HepG2 (cell line): Measurements from ENCODE around the gene ZNF320. TPM values are rescaled to one million over a fixed set of nuclear protein-coding genes. Genes with fewer than 3 reads are reported as not detected.

Source experiments
- ATRX ChIP-seq: sonication (generic); formaldehyde crosslinking; IDR thresholded peaks from 2 replicates; pipeline ENCODE4 v1.4.0; 2020; ENCODE audit warnings: missing genetic modification reagents, borderline replicate concordance
- BCLAF1 ChIP-seq: fragments of 450-650 bp; IDR thresholded peaks from 2 replicates; pipeline ENCODE4 v1.6.1; 2017; ENCODE audit warnings: mild to moderate bottlenecking
- E2F5 ChIP-seq: sonication (generic); formaldehyde crosslinking; conservative IDR thresholded peaks from 2 replicates; pipeline ENCODE4 v1.4.0; 2020; ENCODE audit warnings: missing genetic modification reagents
- EP300 ChIP-seq, 3 experiments: sonication (generic) in 1 of 3; formaldehyde crosslinking in 1 of 3; IDR thresholded peaks; 2 replicates each; pipeline versions ENCODE4 v1.5.1 to v1.6.1; 2011 to 2020; ENCODE audit warnings: low read depth in 2 of 3, low read length in 2 of 3, borderline replicate concordance in 1 of 3, improper control_type of control experiment in 1 of 3, mild to moderate bottlenecking in 1 of 3, missing genetic modification reagents in 1 of 3, moderate library complexity in 1 of 3
- FOXP4 ChIP-seq: sonication (generic); formaldehyde crosslinking; IDR thresholded peaks from 2 replicates; pipeline ENCODE4 v1.4.0; 2020; ENCODE audit warnings: missing genetic modification reagents
- GFI1 ChIP-seq: sonication (generic); formaldehyde crosslinking; IDR thresholded peaks from 2 replicates; pipeline ENCODE4 v1.5.0; 2020; ENCODE audit warnings: missing genetic modification reagents, mild to moderate bottlenecking, borderline replicate concordance
- HDAC2 ChIP-seq: sonication (generic); formaldehyde crosslinking; IDR thresholded peaks from 2 replicates; pipeline ENCODE4 v1.4.0; 2020; ENCODE audit warnings: missing genetic modification reagents
- KDM2A ChIP-seq: sonication (generic); formaldehyde crosslinking; IDR thresholded peaks from 2 replicates; pipeline ENCODE4 v1.4.0; 2020; ENCODE audit warnings: low read depth, missing genetic modification reagents, borderline replicate concordance
- KDM5A ChIP-seq: fragments of 200-600 bp; sonication (generic); IDR thresholded peaks from 2 replicates; pipeline ENCODE4 v1.7.0; 2018; ENCODE audit warnings: antibody characterized with exemption, mild to moderate bottlenecking, low read length, borderline replicate concordance
- KDM5B ChIP-seq: sonication (generic); formaldehyde crosslinking; IDR thresholded peaks from 2 replicates; pipeline ENCODE4 v1.4.0; 2020; ENCODE audit warnings: missing genetic modification reagents, mild to moderate bottlenecking, borderline replicate concordance
- MED1 ChIP-seq: sonication (generic); formaldehyde crosslinking; IDR thresholded peaks from 2 replicates; pipeline ENCODE4 v1.4.0; 2020; ENCODE audit warnings: missing genetic modification reagents
- PHB2 ChIP-seq: fragments of 450-650 bp; IDR thresholded peaks from 2 replicates; pipeline ENCODE4 v1.6.1; 2018; ENCODE audit not compliant: partially characterized antibody
- POLR2AphosphoS5 ChIP-seq: IDR thresholded peaks from 2 replicates; pipeline ENCODE4 v1.6.1; 2012; ENCODE audit warnings: low read depth, low read length
- RFXAP ChIP-seq: sonication (generic); formaldehyde crosslinking; IDR thresholded peaks from 2 replicates; pipeline ENCODE4 v1.4.0; 2020; ENCODE audit warnings: missing genetic modification reagents, borderline replicate concordance
- RXRA ChIP-seq: sonication (generic); formaldehyde crosslinking; IDR thresholded peaks from 2 replicates; pipeline ENCODE4 v1.5.1; 2020; ENCODE audit warnings: missing genetic modification reagents
- THAP11 ChIP-seq: IDR thresholded peaks from 2 replicates; pipeline ENCODE4 v1.6.1; 2016; ENCODE audit warnings: missing biosample characterization, missing genetic modification reagents
- TIGD3 ChIP-seq: sonication (generic); formaldehyde crosslinking; IDR thresholded peaks from 2 replicates; pipeline ENCODE4 v1.5.1; 2020; ENCODE audit warnings: mild to moderate bottlenecking, missing genetic modification reagents, borderline replicate concordance
- ZFP36L1 ChIP-seq: sonication (generic); formaldehyde crosslinking; IDR thresholded peaks from 2 replicates; pipeline ENCODE4 v1.8.0; 2022; ENCODE audit warnings: mild to moderate bottlenecking, missing genetic modification reagents, moderate library complexity
- ZNF34 ChIP-seq: sonication (generic); formaldehyde crosslinking; IDR thresholded peaks from 2 replicates; pipeline ENCODE4 v1.4.0; 2020; ENCODE audit warnings: mild to moderate bottlenecking, missing genetic modification reagents, borderline replicate concordance
- ZNF501 ChIP-seq: sonication (generic); formaldehyde crosslinking; IDR thresholded peaks from 2 replicates; pipeline ENCODE4 v1.5.1; 2020; ENCODE audit warnings: mild to moderate bottlenecking, moderate library complexity, missing genetic modification reagents
- polyA plus RNA-seq, 8 experiments: library from polyadenylated mRNA; depleted of rRNA in 3 of 8; stranded (reverse) in 7 of 8; unstranded in 1 of 8; fragments of >200 nt; fragmentation: Illumina TruSeq in 4 of 8; extraction: Trizol in 4 of 8; gene quantifications; 2 replicates each; pipeline versions ENCODE4 v1.2.1 to v1.2.3, GENCODE V29; 2011 to 2016; ENCODE audit warnings: low read depth in 4 of 8, missing spikeins in 1 of 8, mixed read lengths in 1 of 8; ENCODE audit not compliant: insufficient read depth in 1 of 8
- total RNA-seq, 5 experiments: library from RNA; depleted of rRNA; stranded (reverse); fragments of >200 nt; fragmentation: Illumina TruSeq; extraction: Trizol; gene quantifications; 2 replicates each; pipeline ENCODE4 v1.2.3, GENCODE V29; 2016; ENCODE audit warnings: low read depth in 1 of 5

ZNF320 gene
- total and polyA plus RNA-seq, 2 of the 13 experiments (the other 11 are each of a cell fraction or from before 2014, with no cell fraction given) = 0.49 TPM; not detected in 1

- TF ChIP-seq MED1 = peak; percentile 49
- TF ChIP-seq POLR2AphosphoS5 = peak; percentile 84
- peak; percentile 26; the same call in 1 of the 2 replicates for TF ChIP-seq HDAC2 (CRISPR knock-in tag)
- no peak for TF ChIP-seq KDM5A
- TF ChIP-seq ZNF34 (CRISPR knock-in tag) = no peak
- peak; percentile 50; the same call in 1 of the 2 replicates for TF ChIP-seq RFXAP (CRISPR knock-in tag)
- no peak for TF ChIP-seq E2F5 (CRISPR knock-in tag)
- TF ChIP-seq FOXP4 (CRISPR knock-in tag) = no peak
- no peak for TF ChIP-seq ATRX (CRISPR knock-in tag)
- TF ChIP-seq GFI1 (CRISPR knock-in tag) = no peak
- peak; percentile 79; the same call in 1 of the 2 replicates for TF ChIP-seq KDM2A (CRISPR knock-in tag)
- TF ChIP-seq EP300 (IDR thresholded peaks at IDR 0.05; ENCODE audit: low read depth in 2 of 2, low read length in 2 of 2) = no peak
- TF ChIP-seq EP300 (CRISPR knock-in tag; IDR thresholded peaks at IDR 0.05; ENCODE audit: borderline replicate concordance) = no peak
- 0 out of 2 replicates have a peak, but pooled peaks have one; percentile 43 for TF ChIP-seq KDM5B
- TF ChIP-seq TIGD3 (CRISPR knock-in tag) = no peak
- no peak for TF ChIP-seq BCLAF1
- 0 out of 2 replicates have a peak, but pooled peaks have one; percentile 36 for TF ChIP-seq ZFP36L1 (CRISPR knock-in tag)
- TF ChIP-seq THAP11 (CRISPR knock-in tag) = peak; percentile 52; the same call in 1 of the 2 replicates
- no peak for TF ChIP-seq PHB2
- TF ChIP-seq RXRA (CRISPR knock-in tag) = no peak
- no peak for TF ChIP-seq ZNF501
Measured at GRCh38 chr19:52942386-52943133, 45.1 kb upstream of the ZNF320 start (continued).
